WTC11 (cell line): ENCODE data around the gene STBD1. TPM values are rescaled to one million over a fixed set of nuclear protein-coding genes. Genes with fewer than 3 reads are reported as not detected.

Experiments used
- ATAC-seq: fragments of 200-7000 bp; cut with Tn5 transposase; 2 replicates; pipeline ENCODE4 v1.10.0; 2021; ENCODE audit warnings: mild to moderate bottlenecking, moderate library complexity
- CTCF ChIA-PET: fragments of 300-600 bp; sonication (Branson Sonifier 250); formaldehyde crosslinking; loops from one replicate; lab custom pipeline; 2021; ENCODE audit warnings: antibody characterized with exemption; lab: Charles Lee
- POLR2A ChIA-PET: fragments of 350-600 bp; sonication (Branson Sonifier 250); formaldehyde crosslinking; loops from one replicate; lab custom pipeline; 2021; ENCODE audit warnings: antibody characterized with exemption; lab: Charles Lee
- DNase-seq: peaks from one replicate; pipeline ENCODE4 v3.0.0; 2021; ENCODE audit warnings: low spot score
- H3K27ac Mint-ChIP-seq: 2 replicates; pipeline ENCODE4 v1.8.0; 2021; ENCODE audit warnings: mixed read lengths
- H3K27me3 Mint-ChIP-seq: 2 replicates; pipeline ENCODE4 v1.8.0; 2021; ENCODE audit warnings: low read depth, mild to moderate bottlenecking, moderate library complexity, mixed read lengths
- H3K36me3 Mint-ChIP-seq: 2 replicates; pipeline ENCODE4 v1.8.0; 2021; ENCODE audit warnings: mixed read lengths
- H3K4me1 Mint-ChIP-seq: 2 replicates; pipeline ENCODE4 v1.8.0; 2022; ENCODE audit warnings: mixed read lengths
- H3K4me3 Mint-ChIP-seq: 2 replicates; pipeline ENCODE4 v1.8.0; 2021; ENCODE audit warnings: mild to moderate bottlenecking, moderate library complexity, mixed read lengths
- H3K9me3 Mint-ChIP-seq: 2 replicates; pipeline ENCODE4 v1.8.0; 2021; ENCODE audit warnings: mixed read lengths
- ATF1 ChIP-seq: sonication (generic); formaldehyde crosslinking; IDR thresholded peaks from 2 replicates; pipeline ENCODE4 v1.8.1; 2023; ENCODE audit warnings: mild to moderate bottlenecking, moderate library complexity, missing genetic modification reagents
- CBFB ChIP-seq: sonication (generic); formaldehyde crosslinking; IDR thresholded peaks from 2 replicates; pipeline ENCODE4 v1.8.1; 2022; ENCODE audit warnings: mild to moderate bottlenecking, low read depth, missing genetic modification reagents
- CREB1 ChIP-seq: sonication (generic); formaldehyde crosslinking; IDR thresholded peaks from 2 replicates; pipeline ENCODE4 v1.8.0; 2023; ENCODE audit warnings: mild to moderate bottlenecking, missing genetic modification reagents
- CREM ChIP-seq: sonication (generic); formaldehyde crosslinking; IDR thresholded peaks from 2 replicates; pipeline ENCODE4 v1.8.1; 2022; ENCODE audit warnings: mild to moderate bottlenecking, missing genetic modification reagents, moderate library complexity
- NFE2L1 ChIP-seq: sonication (generic); formaldehyde crosslinking; IDR thresholded peaks from 2 replicates; pipeline ENCODE4 v1.8.1; 2023; ENCODE audit warnings: missing genetic modification reagents
- total RNA-seq: library from RNA; stranded (reverse); gene quantifications from 3 replicates; pipeline ENCODE4 v1.2.3, GENCODE V29; 2021
- TF ChIP-seq, protein P1 (sequence below): sonication (generic); formaldehyde crosslinking; IDR thresholded peaks from 2 replicates; pipeline ENCODE4 v1.8.0; 2022; ENCODE audit warnings: mild to moderate bottlenecking, missing genetic modification reagents
- TF ChIP-seq, protein P2 (sequence below): sonication (generic); formaldehyde crosslinking; IDR thresholded peaks from 2 replicates; pipeline ENCODE4 v1.8.1; 2022; ENCODE audit warnings: mild to moderate bottlenecking, moderate library complexity, missing genetic modification reagents
- TF ChIP-seq, protein P3 (sequence below): fragments of 250-450 bp; sonication (Bioruptor Pico); conservative IDR thresholded peaks from 2 replicates; pipeline ENCODE4 v1.9.0; 2021; ENCODE audit warnings: mild to moderate bottlenecking
- TF ChIP-seq, protein P4 (sequence below): sonication (generic); formaldehyde crosslinking; IDR thresholded peaks from 2 replicates; pipeline ENCODE4 v1.8.1; 2022; ENCODE audit warnings: low read depth, mild to moderate bottlenecking, moderate library complexity, missing genetic modification reagents, borderline replicate concordance
- TF ChIP-seq, protein P5 (sequence below): sonication (generic); formaldehyde crosslinking; IDR thresholded peaks from 2 replicates; pipeline ENCODE4 v1.8.1; 2022; ENCODE audit warnings: low read depth, missing genetic modification reagents, borderline replicate concordance
- TF ChIP-seq, protein P6 (sequence below): sonication (generic); formaldehyde crosslinking; IDR thresholded peaks from 2 replicates; pipeline ENCODE4 v1.8.1; 2022; ENCODE audit warnings: mild to moderate bottlenecking, missing genetic modification reagents, moderate library complexity, borderline replicate concordance
- TF ChIP-seq, protein P7 (sequence below): sonication (generic); formaldehyde crosslinking; IDR thresholded peaks from 2 replicates; pipeline ENCODE4 v1.8.0; 2023; ENCODE audit warnings: missing genetic modification reagents, mild to moderate bottlenecking, borderline replicate concordance

The STBD1 gene
- total RNA-seq, 1 experiment from 2014 or later = 1.4 TPM

DNA sequence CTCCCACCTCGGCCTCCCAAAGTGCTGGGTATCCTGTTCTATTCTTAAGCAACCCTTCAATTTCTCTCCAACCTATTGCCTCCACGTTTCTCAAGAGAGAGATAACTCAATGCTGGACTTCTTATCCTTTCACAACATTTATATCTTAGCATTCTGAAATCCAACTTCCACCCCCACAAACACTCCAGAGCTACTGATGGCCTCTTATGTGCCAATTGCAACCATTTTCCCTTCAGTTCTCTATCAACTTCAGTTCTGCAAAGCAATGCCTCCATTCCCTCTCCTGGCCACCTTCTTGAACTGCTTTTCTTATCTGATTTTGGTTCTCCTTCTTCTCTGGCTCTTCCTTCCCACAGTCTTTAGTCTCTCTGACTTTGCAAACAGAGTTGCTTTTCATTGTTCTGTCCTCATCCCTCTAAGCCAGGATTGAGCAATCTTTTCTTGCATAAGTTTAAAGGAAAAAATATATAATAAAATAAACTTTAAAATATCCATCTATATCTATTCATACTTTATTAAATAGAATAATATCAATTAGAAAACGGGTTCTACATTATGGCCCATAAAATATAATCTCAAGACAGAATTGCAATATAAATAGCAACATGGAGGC lies 3.6 kb upstream of the STBD1 start:
- TF ChIP-seq, protein P1, sequence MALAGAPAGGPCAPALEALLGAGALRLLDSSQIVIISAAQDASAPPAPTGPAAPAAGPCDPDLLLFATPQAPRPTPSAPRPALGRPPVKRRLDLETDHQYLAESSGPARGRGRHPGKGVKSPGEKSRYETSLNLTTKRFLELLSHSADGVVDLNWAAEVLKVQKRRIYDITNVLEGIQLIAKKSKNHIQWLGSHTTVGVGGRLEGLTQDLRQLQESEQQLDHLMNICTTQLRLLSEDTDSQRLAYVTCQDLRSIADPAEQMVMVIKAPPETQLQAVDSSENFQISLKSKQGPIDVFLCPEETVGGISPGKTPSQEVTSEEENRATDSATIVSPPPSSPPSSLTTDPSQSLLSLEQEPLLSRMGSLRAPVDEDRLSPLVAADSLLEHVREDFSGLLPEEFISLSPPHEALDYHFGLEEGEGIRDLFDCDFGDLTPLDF (CRISPR knock-in tag) = no peak
- TF ChIP-seq CBFB (CRISPR knock-in tag) (no peak), ATF1 (CRISPR knock-in tag) (no peak), CREB1 (CRISPR knock-in tag) (no peak), NFE2L1 (CRISPR knock-in tag) (no peak), CREM (no peak)
- TF ChIP-seq, protein P2, sequence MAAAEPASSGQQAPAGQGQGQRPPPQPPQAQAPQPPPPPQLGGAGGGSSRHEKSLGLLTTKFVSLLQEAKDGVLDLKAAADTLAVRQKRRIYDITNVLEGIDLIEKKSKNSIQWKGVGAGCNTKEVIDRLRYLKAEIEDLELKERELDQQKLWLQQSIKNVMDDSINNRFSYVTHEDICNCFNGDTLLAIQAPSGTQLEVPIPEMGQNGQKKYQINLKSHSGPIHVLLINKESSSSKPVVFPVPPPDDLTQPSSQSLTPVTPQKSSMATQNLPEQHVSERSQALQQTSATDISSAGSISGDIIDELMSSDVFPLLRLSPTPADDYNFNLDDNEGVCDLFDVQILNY (CRISPR knock-in tag) = no peak
- TF ChIP-seq, protein P3, sequence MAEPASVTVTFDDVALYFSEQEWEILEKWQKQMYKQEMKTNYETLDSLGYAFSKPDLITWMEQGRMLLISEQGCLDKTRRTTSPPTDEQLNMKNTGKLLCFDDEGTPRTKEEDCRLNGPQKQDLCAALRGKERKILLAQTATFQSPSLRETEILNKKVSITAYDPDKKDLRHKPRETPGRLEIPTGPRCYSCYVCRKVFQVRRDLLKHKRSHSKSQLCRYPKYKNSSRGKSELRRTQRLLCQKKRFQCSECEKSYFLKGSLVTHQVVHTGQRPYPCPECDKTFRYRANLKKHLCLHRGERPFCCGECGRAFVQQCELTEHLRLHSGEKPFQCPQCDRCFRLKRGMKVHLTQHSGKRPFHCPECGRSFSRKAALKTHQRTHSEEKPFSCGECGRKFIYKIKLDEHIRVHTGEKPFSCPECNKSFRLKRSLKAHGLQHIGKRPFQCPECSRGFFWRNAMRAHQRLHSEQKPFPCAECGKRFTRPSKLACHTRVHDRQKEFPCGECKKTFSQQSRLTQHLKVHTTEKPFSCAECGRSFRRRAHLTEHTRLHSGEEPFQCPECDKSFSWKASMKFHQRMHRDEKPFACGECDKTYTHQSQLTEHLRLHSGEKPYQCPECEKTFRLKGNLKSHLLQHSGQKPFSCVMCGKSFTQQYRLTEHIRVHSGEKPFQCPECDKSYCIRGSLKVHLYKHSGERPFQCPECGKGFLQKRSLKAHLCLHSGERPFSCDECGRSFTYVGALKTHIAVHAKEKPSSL (CRISPR knock-in tag) = no peak
- TF ChIP-seq, protein P4, sequence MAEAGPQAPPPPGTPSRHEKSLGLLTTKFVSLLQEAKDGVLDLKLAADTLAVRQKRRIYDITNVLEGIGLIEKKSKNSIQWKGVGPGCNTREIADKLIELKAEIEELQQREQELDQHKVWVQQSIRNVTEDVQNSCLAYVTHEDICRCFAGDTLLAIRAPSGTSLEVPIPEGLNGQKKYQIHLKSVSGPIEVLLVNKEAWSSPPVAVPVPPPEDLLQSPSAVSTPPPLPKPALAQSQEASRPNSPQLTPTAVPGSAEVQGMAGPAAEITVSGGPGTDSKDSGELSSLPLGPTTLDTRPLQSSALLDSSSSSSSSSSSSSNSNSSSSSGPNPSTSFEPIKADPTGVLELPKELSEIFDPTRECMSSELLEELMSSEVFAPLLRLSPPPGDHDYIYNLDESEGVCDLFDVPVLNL (CRISPR knock-in tag) = no peak
- TF ChIP-seq, protein P5, sequence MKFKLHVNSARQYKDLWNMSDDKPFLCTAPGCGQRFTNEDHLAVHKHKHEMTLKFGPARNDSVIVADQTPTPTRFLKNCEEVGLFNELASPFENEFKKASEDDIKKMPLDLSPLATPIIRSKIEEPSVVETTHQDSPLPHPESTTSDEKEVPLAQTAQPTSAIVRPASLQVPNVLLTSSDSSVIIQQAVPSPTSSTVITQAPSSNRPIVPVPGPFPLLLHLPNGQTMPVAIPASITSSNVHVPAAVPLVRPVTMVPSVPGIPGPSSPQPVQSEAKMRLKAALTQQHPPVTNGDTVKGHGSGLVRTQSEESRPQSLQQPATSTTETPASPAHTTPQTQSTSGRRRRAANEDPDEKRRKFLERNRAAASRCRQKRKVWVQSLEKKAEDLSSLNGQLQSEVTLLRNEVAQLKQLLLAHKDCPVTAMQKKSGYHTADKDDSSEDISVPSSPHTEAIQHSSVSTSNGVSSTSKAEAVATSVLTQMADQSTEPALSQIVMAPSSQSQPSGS (CRISPR knock-in tag) = no peak
- TF ChIP-seq, protein P6, sequence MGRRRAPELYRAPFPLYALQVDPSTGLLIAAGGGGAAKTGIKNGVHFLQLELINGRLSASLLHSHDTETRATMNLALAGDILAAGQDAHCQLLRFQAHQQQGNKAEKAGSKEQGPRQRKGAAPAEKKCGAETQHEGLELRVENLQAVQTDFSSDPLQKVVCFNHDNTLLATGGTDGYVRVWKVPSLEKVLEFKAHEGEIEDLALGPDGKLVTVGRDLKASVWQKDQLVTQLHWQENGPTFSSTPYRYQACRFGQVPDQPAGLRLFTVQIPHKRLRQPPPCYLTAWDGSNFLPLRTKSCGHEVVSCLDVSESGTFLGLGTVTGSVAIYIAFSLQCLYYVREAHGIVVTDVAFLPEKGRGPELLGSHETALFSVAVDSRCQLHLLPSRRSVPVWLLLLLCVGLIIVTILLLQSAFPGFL = no peak
- TF ChIP-seq, protein P7, sequence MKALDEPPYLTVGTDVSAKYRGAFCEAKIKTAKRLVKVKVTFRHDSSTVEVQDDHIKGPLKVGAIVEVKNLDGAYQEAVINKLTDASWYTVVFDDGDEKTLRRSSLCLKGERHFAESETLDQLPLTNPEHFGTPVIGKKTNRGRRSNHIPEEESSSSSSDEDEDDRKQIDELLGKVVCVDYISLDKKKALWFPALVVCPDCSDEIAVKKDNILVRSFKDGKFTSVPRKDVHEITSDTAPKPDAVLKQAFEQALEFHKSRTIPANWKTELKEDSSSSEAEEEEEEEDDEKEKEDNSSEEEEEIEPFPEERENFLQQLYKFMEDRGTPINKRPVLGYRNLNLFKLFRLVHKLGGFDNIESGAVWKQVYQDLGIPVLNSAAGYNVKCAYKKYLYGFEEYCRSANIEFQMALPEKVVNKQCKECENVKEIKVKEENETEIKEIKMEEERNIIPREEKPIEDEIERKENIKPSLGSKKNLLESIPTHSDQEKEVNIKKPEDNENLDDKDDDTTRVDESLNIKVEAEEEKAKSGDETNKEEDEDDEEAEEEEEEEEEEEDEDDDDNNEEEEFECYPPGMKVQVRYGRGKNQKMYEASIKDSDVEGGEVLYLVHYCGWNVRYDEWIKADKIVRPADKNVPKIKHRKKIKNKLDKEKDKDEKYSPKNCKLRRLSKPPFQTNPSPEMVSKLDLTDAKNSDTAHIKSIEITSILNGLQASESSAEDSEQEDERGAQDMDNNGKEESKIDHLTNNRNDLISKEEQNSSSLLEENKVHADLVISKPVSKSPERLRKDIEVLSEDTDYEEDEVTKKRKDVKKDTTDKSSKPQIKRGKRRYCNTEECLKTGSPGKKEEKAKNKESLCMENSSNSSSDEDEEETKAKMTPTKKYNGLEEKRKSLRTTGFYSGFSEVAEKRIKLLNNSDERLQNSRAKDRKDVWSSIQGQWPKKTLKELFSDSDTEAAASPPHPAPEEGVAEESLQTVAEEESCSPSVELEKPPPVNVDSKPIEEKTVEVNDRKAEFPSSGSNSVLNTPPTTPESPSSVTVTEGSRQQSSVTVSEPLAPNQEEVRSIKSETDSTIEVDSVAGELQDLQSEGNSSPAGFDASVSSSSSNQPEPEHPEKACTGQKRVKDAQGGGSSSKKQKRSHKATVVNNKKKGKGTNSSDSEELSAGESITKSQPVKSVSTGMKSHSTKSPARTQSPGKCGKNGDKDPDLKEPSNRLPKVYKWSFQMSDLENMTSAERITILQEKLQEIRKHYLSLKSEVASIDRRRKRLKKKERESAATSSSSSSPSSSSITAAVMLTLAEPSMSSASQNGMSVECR (CRISPR knock-in tag) = no peak
- H3K27ac Mint-ChIP-seq = no peak overlapping the region
- CTCF ChIA-PET = interaction anchor here (2.2 kb wide), 1 partner anchor 123 kb away, joined by 7 read pairs; no protein-coding TSS in a partner anchor

More for the DNA sequence above, 3.6 kb upstream of the STBD1 start:
- POLR2A ChIA-PET = no interaction called here
- no peak for DNase-seq
- Mint-ChIP-seq H3K4me3 (no peak overlapping the region), H3K4me1 (peaks cover 9% of the 10 kb centered on the region), H3K27me3 (peaks cover 30% of the 10 kb centered on the region), H3K9me3 (peaks cover 9% of the 10 kb centered on the region), H3K36me3 (peaks cover 6% of the 10 kb centered on the region; the same call in 1 of the 2 replicates)
- ATAC-seq = no peak
